ENCODE data around the gene KIF26B. TPM values are rescaled to one million over a fixed set of nuclear protein-coding genes. Genes with fewer than 3 reads are reported as not detected.
A peak's percentile ranks its signal among the peaks of the same experiment; 100 is the strongest.

The KIF26B gene
- total RNA-seq, 1 experiment from 2014 or later, result 1.6 TPM

GRCh38 chr1:245168086-245168485 lies 13.3 kb downstream of the KIF26B start:
- ChIA-PET CTCF (interaction anchor here (0.6 to 2.2 kb wide), 6 partner anchors 12 to 1112 kb away, joined by 3 to 18 read pairs (median 4); no protein-coding TSS in a partner anchor), POLR2A (no interaction called here)
- DNase-seq (ENCODE audit: unreplicated experiment), result no peak
- intact Hi-C loops (cut with micrococcal nuclease), result no loop called here
- Mint-ChIP-seq H3K9me3 (ENCODE audit: unreplicated experiment) (peaks cover 11% of the 10 kb centered on the region), H3K27me3 (ENCODE audit: insufficient read depth, unreplicated experiment) (peaks cover 34% of the 10 kb centered on the region), H3K4me1 (ENCODE audit: insufficient read depth, unreplicated experiment) (peaks cover 12% of the 10 kb centered on the region), H3K36me3 (ENCODE audit: insufficient read depth, unreplicated experiment) (no peaks in the 10 kb centered on the region), H3K27ac (ENCODE audit: low read depth, unreplicated experiment) (no peak overlapping the region), H3K4me3 (ENCODE audit: unreplicated experiment) (no peak overlapping the region)
- no peak for TF ChIP-seq CTCF (IDR thresholded peaks at IDR 0.05; ENCODE audit: unreplicated experiment)
- BruUV-seq (replicated peaks), result no TSS peak

GRCh38 chr1:245168906-245169305 lies 14.1 kb downstream of the KIF26B start:
- H3K36me3 Mint-ChIP-seq (ENCODE audit: insufficient read depth, unreplicated experiment), result no peaks in the 10 kb centered on the region
- TF ChIP-seq CTCF (IDR thresholded peaks at IDR 0.05; ENCODE audit: unreplicated experiment), result no peak
- peaks cover 34% of the 10 kb centered on the region for H3K27me3 Mint-ChIP-seq (ENCODE audit: insufficient read depth, unreplicated experiment)
- ChIA-PET CTCF (interaction anchor here (0.6 to 2.2 kb wide), 9 partner anchors 11 to 1598 kb away, joined by 3 to 18 read pairs (median 3); no protein-coding TSS in a partner anchor), POLR2A (interaction anchor here (0.6 to 1.2 kb wide), 3 partner anchors 10 to 805 kb away, joined by 3 to 4 read pairs (median 3); no protein-coding TSS in a partner anchor)
- DNase-seq (ENCODE audit: unreplicated experiment), result no peak
- no peak overlapping the region for H3K4me3 Mint-ChIP-seq (ENCODE audit: unreplicated experiment)
- H3K27ac Mint-ChIP-seq (ENCODE audit: low read depth, unreplicated experiment), result no peak overlapping the region
- peaks cover 13% of the 10 kb centered on the region for H3K9me3 Mint-ChIP-seq (ENCODE audit: unreplicated experiment)
- BruUV-seq (replicated peaks), result no TSS peak
- H3K4me1 Mint-ChIP-seq (ENCODE audit: insufficient read depth, unreplicated experiment), result peaks cover 12% of the 10 kb centered on the region
- intact Hi-C loops (cut with micrococcal nuclease), result no loop called here

- intact Hi-C loops (cut with micrococcal nuclease), result no loop called here
- TF ChIP-seq CTCF (IDR thresholded peaks at IDR 0.05; ENCODE audit: unreplicated experiment), result no peak
- Mint-ChIP-seq H3K27me3 (ENCODE audit: insufficient read depth, unreplicated experiment) (peaks cover 34% of the 10 kb centered on the region), H3K4me3 (ENCODE audit: unreplicated experiment) (no peak overlapping the region), H3K27ac (ENCODE audit: low read depth, unreplicated experiment) (no peak overlapping the region), H3K36me3 (ENCODE audit: insufficient read depth, unreplicated experiment) (no peaks in the 10 kb centered on the region), H3K4me1 (ENCODE audit: insufficient read depth, unreplicated experiment) (peaks cover 12% of the 10 kb centered on the region), H3K9me3 (ENCODE audit: unreplicated experiment) (peaks cover 13% of the 10 kb centered on the region)
- BruUV-seq (replicated peaks), result no TSS peak
- CTCF ChIA-PET, result interaction anchor here (1.4 to 2.1 kb wide), 2 partner anchors 11 to 16 kb away, joined by 4 to 5 read pairs; no protein-coding TSS in a partner anchor
- POLR2A ChIA-PET, result interaction anchor here (0.6 to 1.2 kb wide), 3 partner anchors 10 to 806 kb away, joined by 3 to 4 read pairs (median 3); no protein-coding TSS in a partner anchor
- no peak for DNase-seq (ENCODE audit: unreplicated experiment)
Observed at GRCh38 chr1:245169376-245169775, 14.6 kb downstream of the KIF26B start.

- Mint-ChIP-seq H3K4me3 (ENCODE audit: unreplicated experiment) (no peak overlapping the region), H3K9me3 (ENCODE audit: unreplicated experiment) (peaks cover 13% of the 10 kb centered on the region), H3K27ac (ENCODE audit: low read depth, unreplicated experiment) (no peak overlapping the region), H3K4me1 (ENCODE audit: insufficient read depth, unreplicated experiment) (no peaks in the 10 kb centered on the region), H3K27me3 (ENCODE audit: insufficient read depth, unreplicated experiment) (peaks cover 11% of the 10 kb centered on the region), H3K36me3 (ENCODE audit: insufficient read depth, unreplicated experiment) (no peaks in the 10 kb centered on the region)
- ChIA-PET POLR2A (no interaction called here), CTCF (interaction anchor here (0.7 to 2.4 kb wide), 7 partner anchors 12 to 1324 kb away, joined by 3 to 8 read pairs (median 3); no protein-coding TSS in a partner anchor)
- peak; percentile 77 for DNase-seq (ENCODE audit: unreplicated experiment)
- intact Hi-C loops (cut with micrococcal nuclease), result no loop called here
- no peak for TF ChIP-seq CTCF (IDR thresholded peaks at IDR 0.05; ENCODE audit: unreplicated experiment)
- no TSS peak for BruUV-seq (replicated peaks)
Observed at GRCh38 chr1:245172026-245172425, 17.2 kb downstream of the KIF26B start.
